ENCODE results near the gene HOXB2.

Gene HOXB2

DNA sequence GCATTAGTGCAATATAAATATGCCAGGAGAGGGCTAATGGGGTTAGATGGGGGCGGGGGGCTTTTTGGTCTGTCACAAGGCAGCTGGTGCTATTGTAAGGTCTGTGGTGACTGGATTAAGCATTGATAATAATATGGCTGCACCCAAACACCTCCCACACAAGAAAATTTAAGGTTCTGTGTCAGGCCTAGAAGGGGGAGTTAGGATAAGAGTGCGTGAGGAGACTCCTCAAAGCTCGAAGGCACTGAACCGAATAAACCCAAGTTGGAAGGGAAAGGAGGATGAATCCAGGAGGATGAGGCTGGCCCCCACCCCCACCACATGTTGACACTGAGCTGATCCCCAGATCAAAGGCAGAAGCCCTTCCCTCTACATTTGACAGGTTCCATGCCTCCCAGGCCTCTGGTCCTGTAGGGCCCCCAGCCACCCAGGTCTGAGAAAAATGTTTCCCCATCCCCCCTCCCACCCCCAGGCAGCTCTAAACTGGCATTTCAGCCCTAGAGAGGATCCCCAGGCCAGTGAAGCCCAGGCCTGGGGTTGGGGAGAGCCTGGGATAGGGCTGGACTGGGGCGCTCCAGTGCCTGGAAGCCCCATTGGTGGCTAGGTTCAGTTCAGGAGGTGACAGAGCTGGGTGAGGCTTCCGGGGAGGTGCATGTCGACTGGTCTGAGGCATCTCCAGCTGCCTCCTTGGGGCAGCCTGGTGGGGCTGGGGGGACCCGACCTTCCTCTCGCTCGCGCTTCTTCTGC, 15.8 kb downstream of the HOXB2 start:
- no peaks in the 10 kb centered on the region for H3K79me1 ChIP-seq (ENCODE audit: low read depth, low read length)
- no peak overlapping the region for H2BK12ac ChIP-seq (ENCODE audit: low read length)
- H2AFZ ChIP-seq (ENCODE audit: low read length), result no peak overlapping the region
- no peak overlapping the region for H3K23ac ChIP-seq (ENCODE audit: low read depth, low read length, poor library complexity)
- no peak for DNase-seq (ENCODE audit: low spot score)
- H4K8ac ChIP-seq (ENCODE audit: low read depth, low read length), result no peak overlapping the region
- no peak overlapping the region for H3K4me3 ChIP-seq (ENCODE audit: low read length in 2 of 2)
- no peak overlapping the region for H2AK5ac ChIP-seq (ENCODE audit: low read depth, low read length)
- peaks cover 34 to 94% (median 89%) of the 10 kb centered on the region in 3 experiments for H3K27me3 ChIP-seq (ENCODE audit: control insufficient read depth in 3 of 3, insufficient read depth in 3 of 3, low read depth in 1 of 3, low read length in 3 of 3)
- H3K9ac ChIP-seq (ENCODE audit: low read depth, low read length, poor library complexity), result no peak overlapping the region
- peaks cover 0 to 6% of the 10 kb centered on the region in 2 donors for H3K9me3 ChIP-seq (replicated peaks in 1 of 2; ENCODE audit: control insufficient read depth in 2 of 2, insufficient read depth in 1 of 2, low read depth in 1 of 2, low read length in 2 of 2)
- no peak overlapping the region for H3K4ac ChIP-seq (ENCODE audit: low read length)
- H3K14ac ChIP-seq (ENCODE audit: low read length), result no peak overlapping the region
- H3K4me1 ChIP-seq (ENCODE audit: control insufficient read depth in 2 of 2, insufficient read depth in 1 of 2, low read depth in 1 of 2, low read length in 2 of 2), result no peaks in the 10 kb centered on the region
- H3K18ac ChIP-seq (ENCODE audit: low read length), result no peak overlapping the region
- no peaks in the 10 kb centered on the region for H3K36me3 ChIP-seq (replicated peaks in 1 of 2; ENCODE audit: control insufficient read depth in 2 of 2, insufficient read depth in 2 of 2, low read length in 2 of 2)
- H3K4me2 ChIP-seq (ENCODE audit: insufficient read depth, low read length, poor library complexity, severe bottlenecking), result no peak overlapping the region
- no peak overlapping the region for H2BK15ac ChIP-seq (ENCODE audit: low read length)
- H2BK120ac ChIP-seq (ENCODE audit: low read depth, low read length), result no peak overlapping the region
- WGBS, 2 donors (ENCODE audit: extremely low coverage in 2 of 2, insufficient read length in 2 of 2, insufficient replicate concordance in 1 of 2), result no CpG with 5 or more reads among the region's 11 CpGs
- H2BK5ac ChIP-seq (ENCODE audit: low read length), result no peak overlapping the region
- H3K27ac ChIP-seq (replicated peaks; ENCODE audit: low read length), result no peak overlapping the region
- no peak overlapping the region for H4K91ac ChIP-seq (ENCODE audit: low read depth, low read length, poor library complexity)

DNA sequence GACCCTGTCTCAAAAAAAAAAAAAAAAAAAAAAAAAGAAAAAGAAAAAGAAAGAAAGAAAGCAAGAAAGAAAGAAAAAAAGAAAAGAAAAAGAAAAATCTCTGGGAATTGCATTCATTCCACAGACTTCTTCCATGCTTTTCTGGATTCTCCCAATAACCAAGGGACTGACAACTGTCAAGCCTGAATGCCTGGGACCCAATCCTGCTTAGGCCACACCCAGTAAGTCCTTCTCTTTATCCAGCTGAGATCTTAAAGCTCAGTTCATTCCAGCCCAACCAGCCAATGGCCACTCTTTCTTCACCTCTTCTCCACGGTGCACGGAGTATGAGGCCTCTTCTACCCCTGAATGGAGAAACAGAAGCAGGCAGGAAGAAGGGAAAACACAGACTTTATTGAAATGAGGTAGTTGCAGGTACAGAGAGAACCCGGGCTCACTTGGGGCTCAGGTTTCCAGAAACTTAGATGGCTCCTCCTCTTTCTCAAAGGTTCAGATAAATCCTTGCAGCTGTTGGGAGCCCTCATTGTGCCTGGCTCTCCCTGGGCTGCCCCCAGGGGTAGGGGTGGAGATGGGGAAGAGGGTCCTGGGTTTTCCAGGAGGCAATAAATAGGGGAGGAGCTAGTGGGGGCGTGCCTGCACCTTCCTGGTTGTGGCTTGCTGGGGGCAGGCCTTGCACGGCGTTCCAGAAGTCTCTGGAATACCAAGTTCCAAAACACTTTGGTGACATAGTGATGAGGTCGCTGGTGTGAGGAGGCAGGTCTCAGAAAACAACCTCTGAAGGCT, 16.6 kb downstream of the HOXB2 start:
- Histone ChIP-seq H2AFZ (ENCODE audit: low read length) (no peak overlapping the region), H4K91ac (ENCODE audit: low read depth, low read length, poor library complexity) (no peak overlapping the region), H3K9ac (ENCODE audit: low read depth, low read length, poor library complexity) (no peak overlapping the region), H3K27me3 (ENCODE audit: control insufficient read depth in 3 of 3, insufficient read depth in 3 of 3, low read depth in 1 of 3, low read length in 3 of 3) (peaks cover 34 to 94% (median 91%) of the 10 kb centered on the region in 3 experiments), H3K14ac (ENCODE audit: low read length) (no peak overlapping the region), H3K36me3 (replicated peaks in 1 of 2; ENCODE audit: control insufficient read depth in 2 of 2, insufficient read depth in 2 of 2, low read length in 2 of 2) (no peaks in the 10 kb centered on the region), H3K4ac (ENCODE audit: low read length) (no peak overlapping the region), H3K4me2 (ENCODE audit: insufficient read depth, low read length, poor library complexity, severe bottlenecking) (no peak overlapping the region), H3K79me1 (ENCODE audit: low read depth, low read length) (no peaks in the 10 kb centered on the region), H2BK15ac (ENCODE audit: low read length) (no peak overlapping the region), H2AK5ac (ENCODE audit: low read depth, low read length) (no peak overlapping the region), H3K4me1 (ENCODE audit: control insufficient read depth in 2 of 2, insufficient read depth in 1 of 2, low read depth in 1 of 2, low read length in 2 of 2) (no peaks in the 10 kb centered on the region), H2BK120ac (ENCODE audit: low read depth, low read length) (no peak overlapping the region), H3K18ac (ENCODE audit: low read length) (no peak overlapping the region), H3K4me3 (ENCODE audit: low read length in 2 of 2) (no peak overlapping the region), H4K8ac (ENCODE audit: low read depth, low read length) (no peak overlapping the region), H3K23ac (ENCODE audit: low read depth, low read length, poor library complexity) (no peak overlapping the region), H2BK5ac (ENCODE audit: low read length) (no peak overlapping the region), H3K27ac (replicated peaks; ENCODE audit: low read length) (no peak overlapping the region), H3K9me3 (replicated peaks in 1 of 2; ENCODE audit: control insufficient read depth in 2 of 2, insufficient read depth in 1 of 2, low read depth in 1 of 2, low read length in 2 of 2) (peaks cover 0 to 6% of the 10 kb centered on the region in 2 donors), H2BK12ac (ENCODE audit: low read length) (no peak overlapping the region)
- DNase-seq (ENCODE audit: low spot score), result no peak
- no CpG with 5 or more reads among the region's 7 CpGs for WGBS, 2 donors (ENCODE audit: extremely low coverage in 2 of 2, insufficient read length in 2 of 2, insufficient replicate concordance in 1 of 2)

GRCh38 chr17:48527547-48527932, 17.4 kb downstream of the HOXB2 start:
- no peak overlapping the region for H2AK5ac ChIP-seq (ENCODE audit: low read depth, low read length)
- no peak overlapping the region for H2BK15ac ChIP-seq (ENCODE audit: low read length)
- no peak overlapping the region for H2BK120ac ChIP-seq (ENCODE audit: low read depth, low read length)
- H2BK12ac ChIP-seq (ENCODE audit: low read length), result no peak overlapping the region
- H3K4me1 ChIP-seq (ENCODE audit: control insufficient read depth in 2 of 2, insufficient read depth in 1 of 2, low read depth in 1 of 2, low read length in 2 of 2), result no peaks in the 10 kb centered on the region
- peak overlapping the region; percentile 39 for H3K18ac ChIP-seq (ENCODE audit: low read length)
- no peak overlapping the region for H3K14ac ChIP-seq (ENCODE audit: low read length)
- no peak overlapping the region for H4K8ac ChIP-seq (ENCODE audit: low read depth, low read length)
- H3K4ac ChIP-seq (ENCODE audit: low read length), result no peak overlapping the region
- DNase-seq (ENCODE audit: low spot score), result no peak
- H3K4me3 ChIP-seq (ENCODE audit: low read length in 2 of 2), result no peak overlapping the region
- H3K4me2 ChIP-seq (ENCODE audit: insufficient read depth, low read length, poor library complexity, severe bottlenecking), result no peak overlapping the region
- H3K9ac ChIP-seq (ENCODE audit: low read depth, low read length, poor library complexity), result no peak overlapping the region
- peaks cover 0 to 6% of the 10 kb centered on the region in 2 donors for H3K9me3 ChIP-seq (replicated peaks in 1 of 2; ENCODE audit: control insufficient read depth in 2 of 2, insufficient read depth in 1 of 2, low read depth in 1 of 2, low read length in 2 of 2)
- H3K36me3 ChIP-seq (replicated peaks in 1 of 2; ENCODE audit: control insufficient read depth in 2 of 2, insufficient read depth in 2 of 2, low read length in 2 of 2), result no peaks in the 10 kb centered on the region
- no peak overlapping the region for H4K91ac ChIP-seq (ENCODE audit: low read depth, low read length, poor library complexity)
- H3K27me3 ChIP-seq (ENCODE audit: control insufficient read depth in 3 of 3, insufficient read depth in 3 of 3, low read depth in 1 of 3, low read length in 3 of 3), result peaks cover 34 to 96% (median 91%) of the 10 kb centered on the region in 3 experiments
- no peak overlapping the region for H2BK5ac ChIP-seq (ENCODE audit: low read length)
- no peak overlapping the region for H3K23ac ChIP-seq (ENCODE audit: low read depth, low read length, poor library complexity)
- no peak overlapping the region for H3K27ac ChIP-seq (replicated peaks; ENCODE audit: low read length)
- no peaks in the 10 kb centered on the region for H3K79me1 ChIP-seq (ENCODE audit: low read depth, low read length)
- WGBS, 2 donors (ENCODE audit: extremely low coverage in 2 of 2, insufficient read length in 2 of 2, insufficient replicate concordance in 1 of 2), result no CpG with 5 or more reads among the region's 14 CpGs
- peak overlapping the region; percentile 22 for H2AFZ ChIP-seq (ENCODE audit: low read length)

All from neuronal stem cell (in vitro differentiated cells).